ENCODE data around the gene INTS6.
A peak's percentile ranks its signal among the peaks of the same experiment; 100 is the strongest.

Gene INTS6

DNA sequence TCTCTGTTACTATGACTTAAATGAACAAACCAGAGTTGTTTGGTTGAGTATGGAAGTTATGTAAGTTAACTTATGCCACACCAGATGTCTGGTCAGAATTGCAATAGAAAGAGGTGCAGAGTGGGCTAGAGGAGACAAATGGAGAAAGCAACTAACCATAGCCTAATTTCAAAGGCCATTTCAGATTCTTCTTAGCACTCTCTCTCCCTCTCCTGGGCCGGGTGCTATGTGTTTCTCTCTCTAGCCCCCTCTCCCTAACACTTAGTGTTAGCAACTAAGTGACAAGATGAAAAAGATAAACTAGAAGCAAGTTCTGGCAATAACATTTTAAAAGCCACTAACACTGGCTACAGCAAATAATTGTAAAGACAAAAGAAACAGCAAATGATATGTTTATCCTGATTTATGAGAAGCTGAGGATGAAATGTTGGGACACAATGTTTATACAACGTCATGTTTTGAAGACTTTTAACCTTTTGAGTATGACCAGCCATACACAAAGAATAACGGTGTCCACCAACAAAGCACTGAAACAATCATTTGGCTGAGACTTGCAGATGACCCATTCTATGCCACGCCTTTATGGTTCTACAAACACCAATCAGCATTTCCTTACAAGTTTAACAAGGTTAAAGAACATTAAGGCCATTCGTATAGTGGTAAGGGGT, 94.8 kb downstream of the INTS6 start:
- H3K36me3 Mint-ChIP-seq (ENCODE audit: low read depth): peaks cover 18% of the 10 kb centered on the region
- H3K4me3 Mint-ChIP-seq: no peak overlapping the region
- H3K27ac Mint-ChIP-seq: no peak overlapping the region
- DNase-seq (no peak), ATAC-seq (no peak)
- no peaks in the 10 kb centered on the region for H3K9me3 Mint-ChIP-seq
- H3K4me1 Mint-ChIP-seq: peaks cover 5% of the 10 kb centered on the region
- no peaks in the 10 kb centered on the region for H3K27me3 Mint-ChIP-seq

DNA sequence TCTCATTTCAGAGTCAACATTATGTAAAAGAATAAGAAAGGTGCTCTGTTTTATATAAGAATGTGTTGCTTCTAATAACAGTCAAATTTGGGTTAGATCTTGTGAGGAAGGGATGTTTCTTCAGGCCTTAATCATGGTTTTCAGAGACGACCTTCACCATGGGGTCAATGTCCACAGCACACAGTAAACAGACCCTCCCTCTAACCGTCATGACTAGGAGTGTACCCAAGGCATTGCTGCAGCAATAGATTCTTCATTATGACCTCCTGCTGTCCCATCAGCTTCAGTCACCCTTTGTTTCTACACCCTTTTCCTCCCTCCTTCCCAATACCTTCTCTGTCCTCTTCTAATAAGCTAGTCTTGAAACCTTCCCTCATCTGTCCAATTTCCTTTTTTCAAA, 97.6 kb downstream of the INTS6 start:
- no peak for DNase-seq
- H3K9me3 Mint-ChIP-seq: no peaks in the 10 kb centered on the region
- peaks cover 6% of the 10 kb centered on the region for H3K36me3 Mint-ChIP-seq (ENCODE audit: low read depth)
- H3K27ac Mint-ChIP-seq: no peak overlapping the region
- H3K4me1 Mint-ChIP-seq: no peaks in the 10 kb centered on the region
- no peak overlapping the region for H3K4me3 Mint-ChIP-seq
- H3K27me3 Mint-ChIP-seq: no peaks in the 10 kb centered on the region
- ATAC-seq: no peak

DNA sequence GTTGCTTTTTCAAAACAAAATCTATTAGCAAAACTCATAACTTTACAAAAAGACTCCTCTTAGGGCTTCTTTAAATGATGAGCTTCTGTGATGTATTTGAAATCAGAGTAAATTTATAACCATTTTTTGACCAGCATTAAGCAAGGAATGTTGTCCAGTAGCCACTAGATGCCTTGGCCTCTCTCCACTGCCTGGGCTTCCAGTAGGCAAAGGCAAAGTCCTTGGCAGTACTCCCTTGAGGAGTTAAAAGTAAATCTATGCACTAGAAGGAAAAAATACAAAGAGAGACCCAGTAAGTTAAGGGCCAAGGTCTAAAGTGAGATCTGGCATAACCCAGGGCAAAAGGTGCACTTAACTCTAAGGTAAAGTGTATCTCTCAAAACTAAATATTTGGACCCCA, 103.8 kb downstream of the INTS6 start:
- ATAC-seq (no peak), DNase-seq (no peak)
- no peak overlapping the region for H3K4me3 Mint-ChIP-seq
- H3K27me3 Mint-ChIP-seq: no peaks in the 10 kb centered on the region
- H3K36me3 Mint-ChIP-seq (ENCODE audit: low read depth): peaks cover 6% of the 10 kb centered on the region
- H3K4me1 Mint-ChIP-seq: no peaks in the 10 kb centered on the region
- no peaks in the 10 kb centered on the region for H3K9me3 Mint-ChIP-seq
- no peak overlapping the region for H3K27ac Mint-ChIP-seq

GRCh38 chr13:51348069-51348967, 104.5 kb downstream of the INTS6 start:
- no peak for DNase-seq
- no peak for ATAC-seq

DNA sequence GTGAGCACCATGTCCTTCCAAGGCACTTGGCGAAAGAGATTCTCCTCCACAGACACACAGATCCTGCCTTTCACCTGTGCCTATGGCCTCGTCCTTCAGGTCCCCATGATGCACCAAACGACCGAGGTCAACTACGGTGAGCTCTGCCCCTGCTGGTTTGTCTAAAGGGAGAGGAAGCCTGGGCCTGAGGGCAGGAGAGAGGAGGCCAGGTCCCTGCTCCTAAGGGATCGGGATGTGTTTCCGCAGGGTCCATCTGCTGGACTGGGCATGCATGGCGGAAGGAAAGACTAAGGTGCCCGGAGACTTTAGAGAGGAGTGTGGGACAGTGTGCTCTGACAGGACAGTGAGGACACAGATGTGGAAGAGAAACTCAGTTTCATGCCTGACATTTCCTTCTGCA, 105.7 kb downstream of the INTS6 start:
- Mint-ChIP-seq H3K36me3 (ENCODE audit: low read depth) (peaks cover 5% of the 10 kb centered on the region), H3K9me3 (no peaks in the 10 kb centered on the region), H3K4me3 (no peak overlapping the region), H3K27me3 (no peaks in the 10 kb centered on the region), H3K4me1 (no peaks in the 10 kb centered on the region), H3K27ac (no peak overlapping the region)
- DNase-seq (no peak), ATAC-seq (peak; percentile 15)

More at GRCh38 chr13:51348069-51348967, 104.5 kb downstream of the INTS6 start:
- no peaks in the 10 kb centered on the region for H3K27me3 Mint-ChIP-seq
- peaks cover 6% of the 10 kb centered on the region for H3K36me3 Mint-ChIP-seq (ENCODE audit: low read depth)
- H3K27ac Mint-ChIP-seq: no peak overlapping the region
- H3K4me3 Mint-ChIP-seq: no peak overlapping the region
- H3K4me1 Mint-ChIP-seq: no peaks in the 10 kb centered on the region
- H3K9me3 Mint-ChIP-seq: no peaks in the 10 kb centered on the region

- Mint-ChIP-seq H3K27ac (no peak overlapping the region), H3K9me3 (no peaks in the 10 kb centered on the region), H3K4me3 (no peak overlapping the region), H3K4me1 (no peaks in the 10 kb centered on the region), H3K36me3 (ENCODE audit: low read depth) (peaks cover 4% of the 10 kb centered on the region), H3K27me3 (no peaks in the 10 kb centered on the region)
- ATAC-seq (no peak), DNase-seq (no peak)
Observed at GRCh38 chr13:51346397-51346796, 106.4 kb downstream of the INTS6 start.

- H3K4me3 Mint-ChIP-seq: no peak overlapping the region
- no peaks in the 10 kb centered on the region for H3K27me3 Mint-ChIP-seq
- DNase-seq (no peak), ATAC-seq (no peak)
- peaks cover 2% of the 10 kb centered on the region for H3K4me1 Mint-ChIP-seq
- H3K36me3 Mint-ChIP-seq (ENCODE audit: low read depth): no peaks in the 10 kb centered on the region
- H3K9me3 Mint-ChIP-seq: no peaks in the 10 kb centered on the region
- no peak overlapping the region for H3K27ac Mint-ChIP-seq
Observed at GRCh38 chr13:51343475-51343874, 109.4 kb downstream of the INTS6 start.

DNA sequence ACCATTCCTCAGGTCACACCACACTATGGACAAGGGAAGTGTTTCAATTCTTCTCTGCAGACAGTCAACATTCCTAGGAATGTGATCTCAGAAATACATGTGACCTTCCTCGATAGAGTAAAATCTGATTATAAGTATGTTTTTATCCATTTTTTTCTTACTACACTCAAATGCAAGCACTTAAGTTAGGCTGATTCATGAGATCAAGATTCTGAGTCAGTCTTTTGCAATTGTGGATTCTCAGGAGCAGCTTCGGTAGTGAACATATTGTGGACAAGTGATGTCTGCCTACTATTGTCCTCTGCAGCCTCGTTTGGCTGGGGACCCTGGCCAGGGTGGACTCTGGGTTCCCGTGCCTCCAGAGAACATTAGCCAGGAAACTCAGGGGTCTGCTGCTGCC, 110.1 kb downstream of the INTS6 start:
- DNase-seq (no peak), ATAC-seq (no peak)
- Mint-ChIP-seq H3K36me3 (ENCODE audit: low read depth) (no peaks in the 10 kb centered on the region), H3K4me3 (no peak overlapping the region), H3K27ac (no peak overlapping the region), H3K4me1 (peaks cover 2% of the 10 kb centered on the region), H3K27me3 (no peaks in the 10 kb centered on the region), H3K9me3 (no peaks in the 10 kb centered on the region)

DNA sequence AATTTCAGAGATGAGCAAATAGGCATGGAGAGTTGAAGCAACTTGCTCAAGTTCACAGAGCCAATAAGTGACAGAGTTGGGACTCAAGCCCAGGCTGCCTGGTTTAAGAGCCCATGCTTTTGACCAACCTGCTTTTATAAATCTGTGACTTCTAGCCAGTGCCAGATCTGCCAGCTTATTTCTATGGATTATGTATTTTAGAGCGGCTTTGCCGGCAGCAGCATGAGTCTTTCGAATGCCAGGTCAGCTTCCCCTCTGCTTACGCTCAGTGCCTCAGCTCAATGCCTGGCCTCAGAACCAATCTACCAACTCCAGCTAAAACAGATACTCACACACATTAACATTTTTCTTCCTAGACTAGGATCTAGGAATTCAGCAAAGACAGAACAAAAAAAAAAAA, 111.0 kb downstream of the INTS6 start:
- H3K9me3 Mint-ChIP-seq: no peaks in the 10 kb centered on the region
- ATAC-seq (no peak), DNase-seq (no peak)
- H3K27me3 Mint-ChIP-seq: no peaks in the 10 kb centered on the region
- no peak overlapping the region for H3K27ac Mint-ChIP-seq
- peaks cover 2% of the 10 kb centered on the region for H3K4me1 Mint-ChIP-seq
- no peaks in the 10 kb centered on the region for H3K36me3 Mint-ChIP-seq (ENCODE audit: low read depth)
- no peak overlapping the region for H3K4me3 Mint-ChIP-seq

DNA sequence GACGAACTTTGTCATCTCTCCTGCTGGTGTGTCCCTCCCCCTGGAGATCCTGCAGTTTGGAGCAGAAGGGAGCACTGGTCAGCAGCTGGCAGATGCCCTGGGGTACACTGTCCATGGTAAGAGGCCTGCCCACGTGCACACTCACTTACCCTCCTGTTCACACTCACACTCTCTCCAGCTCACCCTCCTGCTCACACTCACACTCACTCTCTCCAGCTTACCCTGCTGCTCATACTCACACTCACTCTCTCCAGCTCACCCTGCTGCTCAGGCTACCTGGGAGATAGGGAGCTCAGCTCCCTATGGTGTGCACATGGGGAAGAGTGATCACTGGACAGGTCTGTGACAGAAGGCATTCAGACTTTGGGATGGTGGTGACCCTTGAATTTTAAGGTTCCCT, 111.6 kb downstream of the INTS6 start:
- H3K4me1 Mint-ChIP-seq: peaks cover 2% of the 10 kb centered on the region
- H3K27me3 Mint-ChIP-seq: no peaks in the 10 kb centered on the region
- no peak for ATAC-seq

DNA sequence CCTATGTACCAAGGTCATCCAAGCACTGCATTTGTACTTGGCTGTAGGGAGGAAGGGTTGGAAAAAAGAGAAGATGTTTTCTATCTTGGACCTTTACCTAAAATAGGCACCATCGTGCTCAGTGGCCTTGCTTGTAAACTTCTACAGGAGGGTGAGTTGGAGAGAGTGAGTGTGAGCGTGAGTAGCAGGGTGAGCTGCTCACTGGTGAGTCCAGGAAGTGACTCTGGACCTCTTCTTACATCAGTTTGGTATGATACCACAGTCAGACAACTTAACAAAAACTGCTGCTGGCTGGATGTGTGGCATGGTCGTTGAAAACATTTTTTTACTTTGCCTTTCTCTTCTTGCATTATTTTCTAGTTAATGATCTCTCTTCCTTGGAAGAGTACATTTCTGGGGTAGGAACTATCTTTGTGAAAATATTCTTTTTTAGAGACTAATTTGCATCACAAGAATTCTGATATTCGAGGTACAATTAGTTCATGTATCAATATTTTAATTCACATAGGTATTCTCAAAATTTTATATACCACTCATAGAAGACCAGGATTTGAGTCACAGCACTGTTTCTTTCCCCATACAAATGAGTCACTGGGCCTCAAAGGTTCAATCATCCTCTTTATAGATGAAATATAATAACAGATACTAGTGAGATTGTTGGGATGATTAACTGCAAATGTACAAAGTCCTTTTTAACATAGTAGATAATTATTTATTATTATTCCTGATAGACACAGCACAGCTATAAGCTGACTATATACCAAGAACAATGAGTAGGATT, 112.7 kb downstream of the INTS6 start:
- H3K4me3 Mint-ChIP-seq: no peak overlapping the region
- no peaks in the 10 kb centered on the region for H3K36me3 Mint-ChIP-seq (ENCODE audit: low read depth)
- H3K4me1 Mint-ChIP-seq: peaks cover 2% of the 10 kb centered on the region
- DNase-seq (no peak), ATAC-seq (peak; percentile 37)
- no peak overlapping the region for H3K27ac Mint-ChIP-seq
- H3K9me3 Mint-ChIP-seq: no peaks in the 10 kb centered on the region
- no peaks in the 10 kb centered on the region for H3K27me3 Mint-ChIP-seq

More for the DNA sequence above, 111.6 kb downstream of the INTS6 start:
- H3K27ac Mint-ChIP-seq: no peak overlapping the region
- H3K36me3 Mint-ChIP-seq (ENCODE audit: low read depth): no peaks in the 10 kb centered on the region
- no peaks in the 10 kb centered on the region for H3K9me3 Mint-ChIP-seq
- no peak for DNase-seq
- no peak overlapping the region for H3K4me3 Mint-ChIP-seq

DNA sequence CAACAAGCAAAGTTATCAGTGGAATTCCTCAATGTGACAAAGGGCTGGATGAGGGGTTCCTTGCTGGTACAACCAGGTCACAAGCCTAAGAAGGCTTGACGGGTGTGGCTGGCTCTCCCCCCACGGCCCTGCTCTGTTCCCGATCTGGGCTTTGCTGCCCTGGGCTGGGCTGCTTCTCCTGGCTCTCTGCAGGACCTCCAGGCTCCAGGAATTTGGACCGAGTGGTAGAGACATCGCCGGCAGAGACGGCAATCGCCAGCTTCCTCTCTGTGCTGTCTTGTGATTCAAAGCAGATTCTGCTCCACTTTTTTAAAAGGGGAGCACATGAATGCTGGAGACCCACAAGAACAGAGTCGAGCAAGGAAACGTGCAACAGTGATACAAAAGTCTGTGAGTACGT, 113.5 kb downstream of the INTS6 start, which contains the start of gene SERPINE3:
Gene SERPINE3, plus strand, starts transcription at position 338 of the 400 bp plus-strand sequence. CDS start 1,401 bp downstream, outside the sequence.
- Mint-ChIP-seq H3K27ac (no peak within 1 kb of the TSS), H3K36me3 (ENCODE audit: low read depth) (no peaks in the 10 kb centered on the region), H3K9me3 (no peaks in the 10 kb centered on the region), H3K27me3 (no peaks in the 10 kb centered on the region), H3K4me1 (peaks cover 2% of the 10 kb centered on the region), H3K4me3 (no peak within 1 kb of the TSS)
- ATAC-seq: no peak
- DNase-seq: no peak

DNA sequence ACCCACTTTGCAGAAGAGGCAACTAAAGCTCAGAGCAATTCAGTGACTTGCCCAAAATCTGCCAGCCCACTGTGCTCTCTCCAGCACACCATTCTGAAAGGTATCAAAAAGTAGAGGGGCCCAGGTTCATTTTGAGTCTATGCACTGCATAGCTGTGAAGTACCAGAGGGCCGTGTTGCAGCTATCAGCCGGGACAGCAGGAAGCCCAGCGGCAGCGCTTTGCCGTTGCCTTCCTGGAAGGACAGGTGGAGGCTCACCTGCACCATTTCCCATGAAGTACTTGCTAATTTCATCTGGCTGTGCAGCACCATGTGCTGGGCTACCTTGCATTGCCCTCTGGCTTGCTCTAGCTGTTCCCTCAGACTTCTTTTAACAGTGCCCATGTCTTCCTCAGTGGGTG, 116.1 kb downstream of the INTS6 start:
- H3K36me3 Mint-ChIP-seq (ENCODE audit: low read depth): no peaks in the 10 kb centered on the region
- DNase-seq: no peak
- H3K27me3 Mint-ChIP-seq: no peaks in the 10 kb centered on the region
- H3K27ac Mint-ChIP-seq: no peak overlapping the region
- H3K4me3 Mint-ChIP-seq: no peak overlapping the region
- no peaks in the 10 kb centered on the region for H3K9me3 Mint-ChIP-seq
- ATAC-seq: no peak
- H3K4me1 Mint-ChIP-seq: peaks cover 7% of the 10 kb centered on the region

GRCh38 chr13:51333826-51334225, 119.0 kb downstream of the INTS6 start:
- Mint-ChIP-seq H3K27ac (no peak overlapping the region), H3K27me3 (no peaks in the 10 kb centered on the region), H3K4me1 (peaks cover 18% of the 10 kb centered on the region), H3K9me3 (no peaks in the 10 kb centered on the region), H3K4me3 (no peak overlapping the region), H3K36me3 (ENCODE audit: low read depth) (no peaks in the 10 kb centered on the region)
- ATAC-seq: no peak
- DNase-seq: no peak
